ENCODE measurements around the gene ZIC1.

ZIC1 gene

DNA sequence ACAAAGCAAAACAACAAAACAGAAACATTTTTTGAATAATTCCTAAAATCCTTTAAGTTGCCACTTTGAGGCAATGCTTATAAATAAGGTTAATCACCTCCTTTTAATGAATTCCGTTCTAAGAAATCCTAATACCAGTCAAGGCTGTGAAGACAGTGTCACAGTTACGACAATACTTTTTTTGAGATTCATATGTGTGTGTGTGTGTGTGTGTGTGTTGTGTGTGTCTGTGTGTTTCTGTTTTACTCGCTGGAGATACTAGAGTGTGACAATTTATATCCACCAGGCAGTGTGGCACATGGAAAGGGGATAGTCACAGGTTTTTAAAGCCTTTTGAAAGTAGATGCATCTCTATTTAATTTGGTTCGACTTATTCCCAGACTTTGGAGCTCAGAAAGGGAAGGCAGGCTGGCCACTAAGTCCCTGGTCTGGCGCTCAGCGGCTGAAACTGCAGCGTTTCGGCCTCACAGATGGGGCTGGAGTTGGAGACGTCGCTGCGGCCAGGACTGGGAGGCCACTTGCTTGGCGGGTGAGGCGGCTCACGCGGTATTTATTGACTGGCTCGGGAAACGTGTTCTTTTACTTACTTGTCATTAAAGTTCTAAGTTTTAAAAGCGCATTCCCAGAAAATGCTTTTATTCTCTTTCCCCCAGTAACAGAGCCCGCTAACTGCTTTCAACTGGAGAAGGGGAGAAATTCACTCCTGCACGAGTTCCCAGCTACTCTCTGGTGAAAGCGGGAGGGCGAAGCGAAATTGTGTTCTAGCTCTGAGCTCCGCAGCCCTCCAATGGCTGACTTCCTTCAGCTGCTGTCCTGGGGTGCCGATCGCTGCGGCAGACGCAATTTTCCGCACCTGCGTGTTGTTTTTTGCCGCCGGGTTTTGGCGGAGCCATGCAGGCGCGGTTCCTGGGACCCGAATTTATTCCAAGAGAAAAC is 13.7 kb downstream of the ZIC1 start:
- no peaks in the 10 kb centered on the region for H3K36me3 ChIP-seq (ENCODE audit: insufficient read depth, low read length)
- H3K9ac ChIP-seq (ENCODE audit: low read depth, low read length), result no peak overlapping the region
- no peak overlapping the region for H3K4me3 ChIP-seq (ENCODE audit: low read length)
- no peaks in the 10 kb centered on the region for H3K27me3 ChIP-seq (ENCODE audit: control insufficient read depth, insufficient read depth, low read length)
- peaks cover 14% of the 10 kb centered on the region for H3K4me1 ChIP-seq (ENCODE audit: control insufficient read depth, insufficient read depth, low read length)
- no peaks in the 10 kb centered on the region for H3K9me3 ChIP-seq (replicated peaks; ENCODE audit: low read length)
- peak overlapping the region; percentile 91 for H3K4me2 ChIP-seq (ENCODE audit: low read length)

DNA sequence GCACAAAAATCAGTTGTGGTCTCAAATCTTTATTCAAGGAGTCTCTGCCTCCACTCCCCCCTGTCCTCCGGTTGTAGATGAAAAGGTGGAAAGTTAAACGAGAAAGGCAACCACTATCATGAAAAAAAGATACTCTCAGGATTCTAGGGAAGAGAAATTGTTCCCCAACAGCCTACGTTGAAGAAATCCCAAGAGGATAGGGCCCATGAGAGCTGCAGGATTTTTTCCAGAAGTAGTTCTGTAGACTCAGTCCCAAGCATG is 14.3 kb downstream of the ZIC1 start:
- Histone ChIP-seq H3K9me3 (replicated peaks; ENCODE audit: low read length) (no peaks in the 10 kb centered on the region), H3K4me3 (ENCODE audit: low read length) (no peak overlapping the region), H3K27me3 (ENCODE audit: control insufficient read depth, insufficient read depth, low read length) (no peaks in the 10 kb centered on the region), H3K4me2 (ENCODE audit: low read length) (no peak overlapping the region), H3K4me1 (ENCODE audit: control insufficient read depth, insufficient read depth, low read length) (peaks cover 11% of the 10 kb centered on the region), H3K36me3 (ENCODE audit: insufficient read depth, low read length) (no peaks in the 10 kb centered on the region), H3K9ac (ENCODE audit: low read depth, low read length) (no peak overlapping the region)

- no peak overlapping the region for H3K4me2 ChIP-seq (ENCODE audit: low read length)
- no peak overlapping the region for H3K9ac ChIP-seq (ENCODE audit: low read depth, low read length)
- no peak overlapping the region for H3K4me3 ChIP-seq (ENCODE audit: low read length)
- no peaks in the 10 kb centered on the region for H3K9me3 ChIP-seq (replicated peaks; ENCODE audit: low read length)
- H3K36me3 ChIP-seq (ENCODE audit: insufficient read depth, low read length), result no peaks in the 10 kb centered on the region
- H3K27me3 ChIP-seq (ENCODE audit: control insufficient read depth, insufficient read depth, low read length), result no peaks in the 10 kb centered on the region
- H3K4me1 ChIP-seq (ENCODE audit: control insufficient read depth, insufficient read depth, low read length), result peaks cover 6% of the 10 kb centered on the region
Observed at GRCh38 chr3:147423798-147424580, 14.8 kb downstream of the ZIC1 start.

- H3K27me3 ChIP-seq (ENCODE audit: control insufficient read depth, insufficient read depth, low read length), result no peaks in the 10 kb centered on the region
- no peak overlapping the region for H3K4me3 ChIP-seq (ENCODE audit: low read length)
- H3K9me3 ChIP-seq (replicated peaks; ENCODE audit: low read length), result no peaks in the 10 kb centered on the region
- no peak overlapping the region for H3K9ac ChIP-seq (ENCODE audit: low read depth, low read length)
- no peaks in the 10 kb centered on the region for H3K4me1 ChIP-seq (ENCODE audit: control insufficient read depth, insufficient read depth, low read length)
- no peaks in the 10 kb centered on the region for H3K36me3 ChIP-seq (ENCODE audit: insufficient read depth, low read length)
- no peak overlapping the region for H3K4me2 ChIP-seq (ENCODE audit: low read length)
Observed at GRCh38 chr3:147424581-147425387, 15.6 kb downstream of the ZIC1 start.

DNA sequence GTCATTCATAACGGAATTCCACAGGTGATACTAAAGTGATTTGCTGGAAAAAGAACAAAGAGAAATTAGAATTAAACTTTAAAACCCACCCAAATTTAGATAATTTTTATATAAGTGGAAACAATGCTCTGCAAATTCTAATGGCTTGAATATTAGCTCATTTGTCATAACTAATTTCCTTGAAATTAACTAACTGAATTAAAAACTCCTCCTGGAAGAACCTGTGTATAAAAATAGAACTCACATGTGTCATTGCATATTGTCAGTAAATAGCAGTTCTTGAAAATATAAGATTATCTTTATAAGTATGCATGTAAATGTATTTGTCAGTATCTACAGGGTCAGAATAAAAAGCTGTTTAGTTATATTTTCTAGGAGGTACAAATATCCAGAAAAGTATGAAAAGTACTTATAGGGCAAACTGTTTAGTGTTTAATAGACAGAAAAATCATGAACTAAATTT is 16.3 kb downstream of the ZIC1 start:
- Histone ChIP-seq H3K4me2 (ENCODE audit: low read length) (no peak overlapping the region), H3K9ac (ENCODE audit: low read depth, low read length) (no peak overlapping the region), H3K27me3 (ENCODE audit: control insufficient read depth, insufficient read depth, low read length) (no peaks in the 10 kb centered on the region), H3K4me3 (ENCODE audit: low read length) (no peak overlapping the region), H3K9me3 (replicated peaks; ENCODE audit: low read length) (no peaks in the 10 kb centered on the region), H3K36me3 (ENCODE audit: insufficient read depth, low read length) (no peaks in the 10 kb centered on the region), H3K4me1 (ENCODE audit: control insufficient read depth, insufficient read depth, low read length) (no peaks in the 10 kb centered on the region)

- no peaks in the 10 kb centered on the region for H3K4me1 ChIP-seq (ENCODE audit: control insufficient read depth, insufficient read depth, low read length)
Observed at GRCh38 chr3:147426931-147427330, 17.8 kb downstream of the ZIC1 start.

DNA sequence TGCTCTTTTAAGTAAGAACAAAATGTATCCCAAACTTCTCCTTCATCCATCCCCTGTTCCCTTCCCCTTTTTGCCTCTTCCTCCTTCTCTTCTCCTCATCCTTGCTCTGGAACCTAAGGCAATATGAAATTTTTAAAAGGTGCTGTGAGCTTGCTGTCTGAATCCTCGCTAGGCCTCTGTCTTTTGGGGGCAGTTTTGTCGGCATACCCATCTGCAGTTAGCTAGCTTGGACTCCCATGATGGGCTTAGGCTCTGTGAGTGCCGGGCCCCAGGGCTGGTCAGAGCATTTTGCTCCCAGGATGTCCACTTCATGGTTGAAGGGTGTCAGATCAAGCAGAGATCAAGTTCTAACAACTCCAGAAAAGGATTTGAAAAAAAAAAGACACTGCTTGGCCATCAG is 18.6 kb downstream of the ZIC1 start:
- Histone ChIP-seq H3K4me2 (ENCODE audit: low read length) (no peak overlapping the region), H3K9ac (ENCODE audit: low read depth, low read length) (no peak overlapping the region), H3K9me3 (replicated peaks; ENCODE audit: low read length) (no peaks in the 10 kb centered on the region), H3K4me1 (ENCODE audit: control insufficient read depth, insufficient read depth, low read length) (no peaks in the 10 kb centered on the region), H3K27me3 (ENCODE audit: control insufficient read depth, insufficient read depth, low read length) (no peaks in the 10 kb centered on the region), H3K36me3 (ENCODE audit: insufficient read depth, low read length) (no peaks in the 10 kb centered on the region), H3K4me3 (ENCODE audit: low read length) (no peak overlapping the region)

More at GRCh38 chr3:147426931-147427330, 17.8 kb downstream of the ZIC1 start:
- Histone ChIP-seq H3K9me3 (replicated peaks; ENCODE audit: low read length) (no peaks in the 10 kb centered on the region), H3K4me2 (ENCODE audit: low read length) (no peak overlapping the region), H3K4me3 (ENCODE audit: low read length) (no peak overlapping the region), H3K9ac (ENCODE audit: low read depth, low read length) (no peak overlapping the region), H3K36me3 (ENCODE audit: insufficient read depth, low read length) (no peaks in the 10 kb centered on the region), H3K27me3 (ENCODE audit: control insufficient read depth, insufficient read depth, low read length) (no peaks in the 10 kb centered on the region)

DNA sequence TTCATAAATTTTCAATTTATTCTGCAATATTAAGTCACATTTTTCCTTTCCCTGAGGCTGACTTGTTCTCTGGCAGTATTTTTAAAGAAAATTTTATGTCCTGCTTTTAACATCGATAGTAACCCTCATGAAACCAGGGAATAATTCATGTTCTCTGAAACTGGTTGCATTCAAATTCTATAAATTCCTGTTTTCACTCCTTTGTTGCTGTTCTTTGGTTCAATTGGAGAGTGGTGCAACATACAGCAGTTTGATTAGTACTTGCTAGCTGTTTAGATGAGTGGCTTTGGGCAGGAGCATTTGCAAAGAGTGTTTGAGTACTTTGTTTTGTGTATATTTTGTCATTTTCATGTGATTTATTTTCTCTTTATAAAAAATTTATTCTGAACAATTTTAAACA is 19.2 kb downstream of the ZIC1 start:
- Histone ChIP-seq H3K4me1 (ENCODE audit: control insufficient read depth, insufficient read depth, low read length) (no peaks in the 10 kb centered on the region), H3K36me3 (ENCODE audit: insufficient read depth, low read length) (no peaks in the 10 kb centered on the region), H3K9me3 (replicated peaks; ENCODE audit: low read length) (no peaks in the 10 kb centered on the region), H3K9ac (ENCODE audit: low read depth, low read length) (no peak overlapping the region), H3K4me2 (ENCODE audit: low read length) (no peak overlapping the region), H3K27me3 (ENCODE audit: control insufficient read depth, insufficient read depth, low read length) (no peaks in the 10 kb centered on the region), H3K4me3 (ENCODE audit: low read length) (no peak overlapping the region)

DNA sequence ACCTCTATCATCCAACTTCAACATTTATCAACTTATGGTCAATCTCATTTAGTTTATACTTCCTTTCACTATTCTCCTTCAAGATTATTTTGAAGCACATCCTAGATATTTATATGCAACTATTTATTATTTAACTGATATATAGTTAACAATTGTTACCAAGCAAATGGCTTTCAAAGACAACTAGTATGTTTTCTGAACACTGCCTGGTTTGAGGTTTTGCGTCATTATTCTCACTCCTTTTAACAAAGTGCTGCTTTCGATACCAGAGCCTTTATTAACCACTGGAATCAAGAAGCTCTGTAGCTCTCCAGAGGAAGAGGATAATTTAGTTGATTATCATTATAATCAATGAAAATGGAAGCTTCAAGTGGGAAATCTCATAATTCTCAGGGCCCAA is 19.6 kb downstream of the ZIC1 start:
- Histone ChIP-seq H3K27me3 (ENCODE audit: control insufficient read depth, insufficient read depth, low read length) (no peaks in the 10 kb centered on the region), H3K4me2 (ENCODE audit: low read length) (no peak overlapping the region), H3K4me3 (ENCODE audit: low read length) (no peak overlapping the region), H3K36me3 (ENCODE audit: insufficient read depth, low read length) (no peaks in the 10 kb centered on the region), H3K9me3 (replicated peaks; ENCODE audit: low read length) (no peaks in the 10 kb centered on the region), H3K4me1 (ENCODE audit: control insufficient read depth, insufficient read depth, low read length) (no peaks in the 10 kb centered on the region), H3K9ac (ENCODE audit: low read depth, low read length) (no peak overlapping the region)

GRCh38 chr3:147431751-147432150 is 22.6 kb downstream of the ZIC1 start:
- Histone ChIP-seq H3K4me1 (ENCODE audit: control insufficient read depth, insufficient read depth, low read length) (no peaks in the 10 kb centered on the region), H3K27me3 (ENCODE audit: control insufficient read depth, insufficient read depth, low read length) (no peaks in the 10 kb centered on the region), H3K9ac (ENCODE audit: low read depth, low read length) (no peak overlapping the region), H3K4me3 (ENCODE audit: low read length) (no peak overlapping the region), H3K36me3 (ENCODE audit: insufficient read depth, low read length) (no peaks in the 10 kb centered on the region), H3K4me2 (ENCODE audit: low read length) (no peak overlapping the region), H3K9me3 (replicated peaks; ENCODE audit: low read length) (no peaks in the 10 kb centered on the region)

DNA sequence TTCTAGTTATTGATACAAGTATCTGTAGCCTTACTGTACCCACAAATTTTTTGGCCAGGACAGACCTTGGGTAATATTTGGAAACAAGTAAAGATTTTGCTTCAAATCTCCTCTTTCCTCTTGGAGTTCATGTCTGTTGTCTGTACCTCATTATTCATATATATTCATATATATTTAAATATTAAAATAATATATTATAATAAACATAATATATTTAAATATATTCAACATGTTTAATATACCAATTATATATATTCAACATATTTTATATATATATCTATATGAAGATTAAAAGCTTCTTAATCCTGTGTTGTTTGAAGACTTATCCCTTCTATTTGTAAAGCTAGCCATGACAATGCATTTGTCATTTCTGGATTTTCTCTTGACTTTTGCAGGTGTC is 38.1 kb downstream of the ZIC1 start:
- H3K4me2 ChIP-seq (ENCODE audit: low read length), result no peak overlapping the region

More for the DNA sequence above, 38.1 kb downstream of the ZIC1 start:
- no peaks in the 10 kb centered on the region for H3K9me3 ChIP-seq (replicated peaks; ENCODE audit: low read length)
- no peaks in the 10 kb centered on the region for H3K36me3 ChIP-seq (ENCODE audit: insufficient read depth, low read length)
- no peak overlapping the region for H3K4me3 ChIP-seq (ENCODE audit: low read length)
- no peaks in the 10 kb centered on the region for H3K27me3 ChIP-seq (ENCODE audit: control insufficient read depth, insufficient read depth, low read length)
- H3K9ac ChIP-seq (ENCODE audit: low read depth, low read length), result no peak overlapping the region
- no peaks in the 10 kb centered on the region for H3K4me1 ChIP-seq (ENCODE audit: control insufficient read depth, insufficient read depth, low read length)
